ENCODE results near the gene MAPKBP1.

The MAPKBP1 gene

DNA sequence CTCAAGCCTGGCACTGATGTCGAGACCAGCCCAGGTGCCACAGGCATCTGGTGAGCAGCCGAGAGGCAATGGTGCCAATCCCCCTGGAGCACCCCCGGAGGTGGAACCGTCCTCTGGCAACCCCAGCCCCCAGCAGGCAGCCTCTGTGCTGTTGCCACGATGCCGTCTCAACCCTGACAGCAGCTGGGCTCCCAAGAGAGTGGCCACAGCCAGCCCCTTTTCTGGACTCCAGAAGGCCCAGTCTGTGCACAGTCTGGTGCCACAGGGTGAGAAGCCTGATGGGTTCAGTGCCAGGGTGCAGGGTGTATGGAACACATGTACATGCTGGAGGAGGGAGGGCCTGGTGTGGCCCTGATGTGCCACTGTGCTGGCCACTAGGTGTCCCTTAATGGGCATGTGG is 48.7 kb downstream of the MAPKBP1 start:
- no peak for TF ChIP-seq GATA3 (IDR thresholded peaks at IDR 0.05; ENCODE audit: low read depth, low read length)

- TF ChIP-seq GATA2 (IDR thresholded peaks at IDR 0.05; ENCODE audit: low read depth, low read length) (no peak), GATA3 (IDR thresholded peaks at IDR 0.05; ENCODE audit: low read depth, low read length) (no peak)
These were observed 49.2 kb downstream of the MAPKBP1 start for GRCh38 chr15:41823502-41823901.

- TF ChIP-seq GATA3 (IDR thresholded peaks at IDR 0.05; ENCODE audit: low read depth, low read length) (no peak), GATA2 (IDR thresholded peaks at IDR 0.05; ENCODE audit: low read depth, low read length) (no peak)
These were observed 49.9 kb downstream of the MAPKBP1 start for GRCh38 chr15:41824062-41824745.

DNA sequence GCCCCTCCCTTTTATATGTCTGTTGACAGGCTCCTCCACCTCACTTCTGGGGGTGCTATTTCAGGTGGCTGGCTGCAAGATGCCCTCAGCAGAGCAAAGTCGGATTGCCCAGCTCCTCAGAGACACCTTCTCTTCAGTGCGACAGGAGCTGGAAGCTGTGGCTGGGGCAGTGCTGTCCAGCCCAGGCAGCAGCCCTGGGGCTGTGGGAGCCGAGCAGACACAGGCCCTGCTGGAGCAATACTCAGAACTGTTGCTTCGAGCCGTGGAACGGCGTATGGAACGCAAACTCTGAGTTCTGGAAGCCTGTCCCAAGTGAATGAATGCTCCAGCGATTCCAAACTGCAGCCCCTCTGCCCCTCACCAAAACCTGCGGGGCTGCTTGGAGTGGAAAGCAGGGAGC is 50.9 kb downstream of the MAPKBP1 start:
- TF ChIP-seq GATA2 (IDR thresholded peaks at IDR 0.05; ENCODE audit: low read depth, low read length) (no peak), GATA3 (IDR thresholded peaks at IDR 0.05; ENCODE audit: low read depth, low read length) (no peak)

DNA sequence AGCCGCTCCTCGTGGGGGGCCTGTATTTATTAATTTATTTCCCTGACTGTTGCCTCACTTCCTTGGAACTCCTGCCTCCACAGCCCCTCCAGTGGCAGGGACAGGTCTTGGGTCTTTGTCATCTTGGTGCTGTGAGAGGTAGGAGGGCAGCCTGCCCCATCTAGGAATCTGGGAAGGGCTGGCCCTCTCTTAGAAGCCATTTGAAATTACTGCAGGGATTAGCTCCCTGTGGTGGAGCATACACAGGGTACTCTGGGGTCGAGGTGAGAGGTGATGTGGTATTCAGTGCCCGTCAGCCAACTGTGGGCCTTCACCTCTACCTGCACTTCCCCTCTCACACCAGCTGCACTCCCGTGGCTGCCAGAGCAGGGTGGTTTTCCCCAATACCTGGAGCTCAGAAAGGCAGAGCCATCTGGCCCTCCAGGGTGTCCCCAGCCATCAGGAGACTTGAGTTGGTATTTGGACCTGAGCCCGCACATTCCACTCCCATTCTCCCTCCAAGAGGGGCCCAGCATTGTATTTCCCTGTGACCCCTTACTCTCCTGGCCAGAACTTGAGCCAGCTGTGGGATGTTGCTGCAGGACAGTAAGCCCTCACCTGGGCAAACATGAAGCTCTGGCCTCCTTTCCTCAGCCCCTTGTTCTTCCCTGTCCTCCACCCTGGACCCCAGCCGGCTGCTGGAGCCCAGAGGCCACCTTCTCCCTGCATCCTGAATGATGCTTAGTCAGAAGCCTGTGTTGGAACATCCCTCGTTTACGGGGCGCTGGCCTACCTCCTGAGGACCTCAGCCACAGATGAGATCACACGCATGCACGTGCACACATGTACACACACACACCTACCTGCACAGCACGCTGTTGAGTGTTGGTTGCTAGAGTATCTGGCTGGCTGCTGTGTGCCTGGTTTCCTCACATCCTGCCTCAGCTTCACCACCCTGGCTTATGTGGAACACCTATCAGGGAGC is 51.6 kb downstream of the MAPKBP1 start:
- TF ChIP-seq GATA3 (IDR thresholded peaks at IDR 0.05; ENCODE audit: low read depth, low read length) = no peak
- no peak for TF ChIP-seq GATA2 (IDR thresholded peaks at IDR 0.05; ENCODE audit: low read depth, low read length)

DNA sequence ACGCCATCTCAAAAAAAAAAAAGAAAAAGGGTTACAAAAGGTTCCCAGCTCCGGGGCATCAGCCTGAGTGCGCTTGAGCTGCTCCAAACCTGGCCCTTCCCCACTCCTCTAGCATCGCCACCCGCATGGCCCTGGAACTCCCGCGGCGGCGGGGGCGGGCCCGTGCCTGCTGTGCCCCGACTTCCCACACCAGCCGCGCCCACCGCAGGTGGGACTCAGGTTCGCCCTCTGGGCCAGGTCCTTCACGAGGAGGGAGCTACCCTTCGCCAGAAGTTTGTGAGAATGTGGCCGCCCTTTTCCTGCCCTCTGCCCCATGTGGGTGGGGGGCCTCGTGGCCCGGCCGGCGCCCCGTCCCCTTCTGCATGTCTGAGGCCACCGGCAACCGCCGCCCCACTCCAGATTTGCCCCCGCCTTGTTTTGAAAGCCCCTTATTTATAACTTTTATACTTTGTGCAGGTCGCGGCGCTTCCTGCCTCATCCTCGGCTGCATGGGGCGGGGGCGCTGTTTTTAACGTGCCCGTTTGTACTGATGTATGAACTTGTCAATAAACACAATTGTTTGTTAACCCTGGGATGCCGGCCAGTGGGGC is 53.1 kb downstream of the MAPKBP1 start:
- no peak for TF ChIP-seq GATA2 (IDR thresholded peaks at IDR 0.05; ENCODE audit: low read depth, low read length)
- TF ChIP-seq GATA3 (IDR thresholded peaks at IDR 0.05; ENCODE audit: low read depth, low read length) = no peak

DNA sequence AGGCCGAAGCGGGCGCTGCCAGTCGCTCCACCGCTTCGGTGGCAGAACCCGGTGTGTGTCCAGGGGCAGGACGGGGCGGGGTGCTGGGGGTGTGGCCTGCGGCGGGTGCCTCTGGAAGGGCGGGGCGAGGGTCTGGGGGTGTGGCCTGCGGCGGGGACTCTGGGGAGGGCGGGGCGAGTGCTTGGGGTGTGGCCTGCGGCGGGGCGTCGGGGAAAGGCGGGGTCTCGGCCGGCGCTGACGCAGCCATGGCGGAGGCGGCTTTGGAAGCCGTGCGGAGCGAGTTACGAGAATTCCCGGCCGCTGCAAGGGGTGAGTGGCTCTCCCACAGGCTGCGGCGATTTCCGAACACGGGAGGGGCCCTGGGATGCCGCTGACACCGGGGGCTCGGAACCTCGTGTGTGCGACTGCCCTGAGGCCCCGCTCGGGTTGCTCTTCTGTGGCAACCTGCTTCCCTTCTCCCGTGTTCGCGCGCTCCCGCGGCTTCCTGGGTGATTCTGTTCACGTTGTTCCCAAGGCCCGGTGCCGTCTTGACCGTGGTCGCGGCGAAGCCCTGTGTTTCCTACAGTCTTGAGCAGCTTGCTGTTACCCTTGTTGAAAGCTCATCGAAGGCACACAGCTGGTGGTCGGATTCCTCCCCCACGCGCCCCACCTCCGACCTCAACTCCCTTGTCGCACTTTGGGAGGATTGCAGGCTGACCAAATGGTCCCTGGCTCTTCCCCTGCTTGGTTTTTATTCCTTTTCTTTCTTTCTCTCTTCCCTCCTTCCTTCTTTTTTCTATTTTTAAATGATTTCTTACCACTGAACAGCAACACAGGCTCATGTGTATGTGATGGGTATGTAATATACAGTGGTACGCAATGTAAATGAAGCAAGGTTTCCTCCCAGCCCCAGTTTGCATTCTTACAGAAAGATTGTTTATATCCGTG is 53.9 kb downstream of the MAPKBP1 start, which contains the start of gene JMJD7:
Gene JMJD7 (plus strand): TSS at position 213 of the 927 bp plus-strand sequence. CDS start 33 bp downstream, at position 246.
- TF ChIP-seq GATA3 (IDR thresholded peaks at IDR 0.05; ENCODE audit: low read depth, low read length) (no peak), GATA2 (IDR thresholded peaks at IDR 0.05; ENCODE audit: low read depth, low read length) (no peak)

- TF ChIP-seq GATA3 (IDR thresholded peaks at IDR 0.05; ENCODE audit: low read depth, low read length) = no peak
- no peak for TF ChIP-seq GATA2 (IDR thresholded peaks at IDR 0.05; ENCODE audit: low read depth, low read length)
These were observed 54.5 kb downstream of the MAPKBP1 start for GRCh38 chr15:41828807-41829141.

DNA sequence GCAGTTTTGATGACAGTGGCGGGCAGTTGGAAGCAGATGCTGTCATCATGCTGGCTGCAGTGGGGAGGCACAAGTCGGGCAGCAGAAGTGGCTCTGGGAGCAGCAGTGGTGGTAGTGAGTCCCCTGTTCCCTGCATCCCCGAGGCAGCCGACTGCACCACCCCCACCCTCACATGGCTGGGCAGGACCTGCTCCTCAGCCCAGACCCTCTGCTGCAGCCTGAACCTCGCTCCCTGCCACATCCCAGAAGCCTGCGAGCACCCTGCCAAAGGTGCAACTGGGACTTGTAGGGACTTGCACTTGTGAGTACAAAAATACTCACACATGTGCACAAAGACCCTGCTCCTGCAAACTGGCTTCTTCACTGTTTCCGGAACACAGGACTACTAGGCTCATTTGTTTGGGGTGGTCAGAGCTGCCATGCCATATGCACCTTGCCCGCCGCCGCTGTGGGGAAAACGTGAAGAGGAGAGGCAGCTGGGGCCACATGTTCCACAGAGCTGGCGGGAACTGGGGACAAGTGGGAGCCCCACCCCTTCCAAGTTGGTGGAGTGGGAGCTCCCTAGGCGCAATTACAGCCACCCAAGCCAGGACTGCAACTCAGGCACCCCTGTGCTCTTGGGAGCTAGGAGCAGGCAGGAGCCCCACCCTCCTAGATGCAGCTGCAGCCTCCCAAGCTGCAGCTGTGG is 55.8 kb downstream of the MAPKBP1 start:
- TF ChIP-seq GATA3 (IDR thresholded peaks at IDR 0.05; ENCODE audit: low read depth, low read length) (no peak), GATA2 (IDR thresholded peaks at IDR 0.05; ENCODE audit: low read depth, low read length) (no peak)

GRCh38 chr15:41832208-41832607 is 57.9 kb downstream of the MAPKBP1 start:
- TF ChIP-seq GATA2 (IDR thresholded peaks at IDR 0.05; ENCODE audit: low read depth, low read length) (no peak), GATA3 (IDR thresholded peaks at IDR 0.05; ENCODE audit: low read depth, low read length) (no peak)

- TF ChIP-seq GATA2 (IDR thresholded peaks at IDR 0.05; ENCODE audit: low read depth, low read length) = no peak
- no peak for TF ChIP-seq GATA3 (IDR thresholded peaks at IDR 0.05; ENCODE audit: low read depth, low read length)
These were observed 58.6 kb downstream of the MAPKBP1 start for GRCh38 chr15:41832875-41833274.

GRCh38 chr15:41834096-41834495 is 59.8 kb downstream of the MAPKBP1 start:
- TF ChIP-seq GATA2 (IDR thresholded peaks at IDR 0.05; ENCODE audit: low read depth, low read length) (no peak), GATA3 (IDR thresholded peaks at IDR 0.05; ENCODE audit: low read depth, low read length) (no peak)

DNA sequence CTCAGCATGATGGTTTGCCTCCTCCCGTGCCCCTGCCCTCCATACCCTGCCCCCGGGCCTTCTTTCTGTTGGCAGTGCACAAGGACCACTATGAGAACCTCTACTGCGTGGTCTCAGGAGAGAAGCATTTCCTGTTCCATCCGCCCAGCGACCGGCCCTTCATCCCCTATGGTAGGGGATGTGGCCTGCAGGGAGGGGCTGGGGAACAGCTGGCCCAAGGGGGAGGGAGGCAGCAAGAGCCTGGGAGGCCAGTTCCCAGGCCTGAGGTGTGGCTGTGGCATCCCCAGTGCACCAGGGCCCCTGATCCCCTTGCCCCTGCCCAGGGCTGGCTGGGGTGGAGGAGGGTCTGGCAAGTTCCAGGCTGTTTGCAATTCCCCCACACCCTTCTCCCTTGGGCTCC is 61.8 kb downstream of the MAPKBP1 start:
- no peak for TF ChIP-seq GATA3 (IDR thresholded peaks at IDR 0.05; ENCODE audit: low read depth, low read length)
- TF ChIP-seq GATA2 (IDR thresholded peaks at IDR 0.05; ENCODE audit: low read depth, low read length) = no peak

Measured in SH-SY5Y (cell line).